ENCODE data around the gene SPTLC3.

GRCh38 chr20:13081877-13082276 is 73.1 kb downstream of the SPTLC3 start:
- no peak for TF ChIP-seq CTCF (IDR thresholded peaks at IDR 0.05)
- TF ChIP-seq EP300 (IDR thresholded peaks at IDR 0.05) = no peak

Measured in tibial nerve (tissue), 4 donors.